Stimulated activated CD4-positive, alpha-beta T cell treated with anti-CD3 and anti-CD28 coated beads, Interleukin-2, amount 100 ng/mL, for 48 hours (primary cell): ENCODE results near the gene EN1.
A peak's percentile ranks its signal among the peaks of the same experiment; 100 is the strongest.

Experiments used
- DNase-seq, 2 donors: peaks; one replicate each; pipeline ENCODE4 v3.0.0-alpha.2; 2020

EN1 gene

DNA sequence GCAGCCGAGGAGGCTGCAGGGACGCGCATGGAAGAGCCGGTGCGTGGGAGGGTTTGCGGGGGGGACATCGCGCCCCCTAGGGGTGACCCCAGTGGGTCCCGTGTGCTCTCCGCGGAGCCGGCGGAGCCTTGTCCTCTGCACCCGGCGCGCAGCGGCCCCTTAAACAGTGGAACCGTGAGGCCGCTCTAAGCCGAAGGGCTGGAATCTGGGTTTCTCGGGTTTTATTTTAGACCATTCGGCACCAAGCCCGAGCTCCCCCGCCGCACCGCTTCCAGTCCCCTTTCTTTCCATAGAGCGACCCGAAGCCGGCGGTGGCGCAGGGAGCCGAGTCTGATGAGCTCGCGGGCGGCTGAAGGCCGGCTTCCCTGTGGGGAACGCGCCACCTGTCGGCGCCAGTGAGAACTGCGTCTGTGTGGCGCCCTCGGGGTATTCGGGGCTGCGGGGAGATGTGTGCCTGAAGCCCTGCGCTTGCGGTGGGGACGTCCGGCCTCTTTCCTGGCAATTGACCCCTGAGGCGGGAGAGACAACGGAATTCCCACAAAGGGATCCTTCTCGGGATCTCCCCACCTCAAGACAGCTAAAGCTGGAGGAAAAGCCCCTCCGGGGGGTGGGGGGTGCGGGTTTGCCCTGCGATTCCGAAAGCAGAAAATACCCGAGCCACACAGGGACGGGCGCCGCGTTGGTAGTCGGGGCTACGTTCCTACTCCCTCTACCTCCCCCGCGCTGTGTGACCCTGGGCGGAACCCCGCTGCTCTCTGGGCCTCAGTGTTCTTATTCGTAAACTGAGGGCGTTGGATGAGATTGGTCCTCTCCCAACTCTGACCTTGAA is 8.2 kb upstream of the EN1 start:
- DNase-seq, result peak; percentile 87 to 88

DNA sequence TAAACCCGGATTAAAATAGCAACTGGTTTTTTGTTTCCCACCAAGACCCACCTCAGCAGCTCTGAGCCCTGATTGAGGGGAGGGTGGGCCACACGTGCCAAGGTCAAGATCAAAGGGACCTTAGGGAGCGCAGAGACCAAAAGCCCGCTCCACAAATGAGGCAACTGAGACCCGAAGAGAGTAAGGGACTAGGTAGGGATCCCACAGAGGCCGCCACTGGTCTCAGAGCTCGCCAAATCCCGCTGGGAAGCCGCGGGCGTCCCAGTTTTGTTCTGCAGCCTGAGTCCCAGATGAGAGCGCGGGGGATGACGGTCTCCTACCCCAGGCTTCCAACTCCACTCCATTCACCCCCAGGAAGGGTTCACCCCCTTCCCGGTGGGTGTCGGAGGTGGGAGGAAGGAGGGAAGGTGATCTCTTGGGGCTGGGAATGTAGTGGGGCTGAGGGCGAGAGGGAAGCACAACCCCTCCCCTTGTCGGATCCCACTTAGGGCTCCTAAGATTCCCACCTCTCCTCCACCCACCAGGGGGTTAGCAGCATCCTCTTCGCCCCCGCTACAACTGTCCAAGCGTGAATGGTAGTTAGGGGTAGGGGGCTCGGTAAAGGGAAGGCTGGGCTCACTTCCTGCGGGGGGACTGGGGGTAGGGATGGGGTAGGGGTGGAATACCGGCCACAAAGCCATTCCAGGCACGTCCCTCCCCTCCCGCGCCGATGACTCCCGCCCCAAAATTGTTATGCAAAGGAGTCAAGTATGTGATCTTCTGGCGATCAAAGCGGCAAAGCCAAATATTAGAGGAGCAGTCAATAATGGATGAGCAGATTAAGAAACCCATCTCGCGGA is 7.3 kb upstream of the EN1 start:
- no peak for DNase-seq

DNA sequence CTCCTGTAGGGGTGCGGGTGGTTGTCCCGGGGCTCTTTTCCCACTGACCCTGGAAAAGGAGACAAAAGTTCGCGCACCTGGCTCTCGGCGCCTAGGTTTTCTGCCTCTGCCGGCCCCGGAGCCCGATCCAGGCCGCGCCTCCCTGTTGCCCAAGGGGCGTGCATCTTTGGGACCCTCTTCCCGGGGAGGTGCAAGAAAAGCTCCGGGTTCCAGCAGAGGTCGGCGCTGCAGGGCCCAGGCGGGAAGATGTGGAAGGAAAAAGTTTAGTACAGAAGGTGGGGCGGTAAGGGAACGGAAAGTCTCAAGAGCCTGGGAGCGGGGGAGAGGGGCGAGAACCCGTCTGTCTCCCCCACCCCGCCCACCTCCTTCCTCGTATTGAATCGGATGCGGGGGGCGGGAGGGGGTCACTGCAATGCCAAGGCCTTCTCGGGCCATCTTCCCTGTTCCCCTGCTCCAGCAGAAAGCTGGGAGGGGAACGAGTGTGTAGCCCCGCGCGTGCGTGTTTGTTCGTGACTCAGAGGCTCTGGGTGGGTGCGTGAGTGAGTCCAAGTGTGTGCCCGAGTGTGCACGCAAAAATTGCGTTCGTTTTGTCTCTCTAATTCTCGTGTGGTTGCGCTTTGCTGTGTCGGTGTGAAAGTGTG is 6.3 kb upstream of the EN1 start:
- no peak for DNase-seq

DNA sequence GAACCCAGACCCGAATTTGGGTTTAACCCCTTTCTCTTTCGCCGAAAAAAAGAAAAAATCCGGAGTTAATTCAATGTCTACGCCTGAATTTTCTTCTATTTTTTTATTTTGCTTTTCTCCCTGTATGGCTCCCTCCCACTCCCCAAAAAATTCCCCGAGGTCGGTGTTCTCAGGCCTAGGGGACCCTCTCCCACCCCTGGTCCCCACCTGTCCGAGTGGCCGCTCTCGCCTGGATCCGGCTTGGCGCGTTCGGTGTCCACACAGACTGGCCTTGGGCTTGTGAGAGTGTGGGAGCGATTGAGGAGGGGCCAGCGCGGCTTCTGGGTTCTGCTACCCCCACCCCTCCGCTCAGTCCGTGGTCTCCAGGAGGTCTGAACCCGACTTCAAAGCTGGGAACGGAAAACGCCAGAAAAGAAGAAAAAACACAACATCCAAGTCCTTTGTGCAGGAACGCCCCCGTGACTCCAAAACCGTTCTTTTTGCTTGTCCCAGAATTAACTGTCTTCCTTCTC is 5.7 kb upstream of the EN1 start:
- no peak for DNase-seq

DNA sequence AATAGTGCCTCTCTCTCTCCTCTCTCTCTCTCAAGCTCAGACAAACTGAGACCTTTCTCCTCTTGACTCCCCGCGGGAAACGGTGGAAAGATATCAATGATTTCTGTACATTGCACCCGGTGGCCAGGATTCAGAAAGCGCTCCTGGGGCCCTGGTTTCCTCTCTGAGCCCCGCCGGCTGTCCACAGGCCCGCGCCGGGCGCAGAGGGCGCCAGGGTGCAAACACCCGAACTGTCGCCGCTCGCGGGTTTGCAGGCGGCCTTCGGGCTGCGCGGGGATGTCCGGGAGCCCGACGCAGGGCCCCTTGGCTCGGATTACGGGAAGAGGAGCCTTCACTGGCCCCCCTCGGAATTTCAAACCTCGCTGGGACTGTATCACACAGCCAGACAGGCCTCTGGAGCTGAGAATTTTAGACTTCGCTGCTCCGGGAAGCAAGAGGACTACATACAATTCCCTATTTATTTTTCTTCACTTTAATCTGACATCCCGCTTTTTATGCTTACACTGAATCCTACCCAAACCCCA is 5.2 kb upstream of the EN1 start:
- DNase-seq, result no peak

DNA sequence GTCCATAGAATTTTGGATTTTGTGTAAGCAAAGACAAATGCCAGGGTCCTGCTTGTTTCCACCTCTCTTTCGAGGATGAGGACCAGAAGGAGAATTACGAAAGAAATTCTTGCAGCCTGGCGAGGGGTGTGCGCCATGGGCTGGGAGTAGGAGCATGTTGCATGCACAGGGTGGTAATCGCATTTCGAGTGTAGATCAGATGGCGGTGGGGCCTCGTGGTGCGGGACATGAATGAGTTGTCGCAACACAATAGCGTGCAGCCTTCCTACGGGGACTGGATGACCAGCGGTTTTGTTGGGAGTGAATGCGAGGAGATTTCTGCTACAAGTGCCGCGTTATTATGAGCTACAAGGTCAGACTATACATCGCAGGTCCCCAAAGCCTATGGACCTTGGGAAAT is 4.2 kb upstream of the EN1 start:
- DNase-seq, result no peak

DNA sequence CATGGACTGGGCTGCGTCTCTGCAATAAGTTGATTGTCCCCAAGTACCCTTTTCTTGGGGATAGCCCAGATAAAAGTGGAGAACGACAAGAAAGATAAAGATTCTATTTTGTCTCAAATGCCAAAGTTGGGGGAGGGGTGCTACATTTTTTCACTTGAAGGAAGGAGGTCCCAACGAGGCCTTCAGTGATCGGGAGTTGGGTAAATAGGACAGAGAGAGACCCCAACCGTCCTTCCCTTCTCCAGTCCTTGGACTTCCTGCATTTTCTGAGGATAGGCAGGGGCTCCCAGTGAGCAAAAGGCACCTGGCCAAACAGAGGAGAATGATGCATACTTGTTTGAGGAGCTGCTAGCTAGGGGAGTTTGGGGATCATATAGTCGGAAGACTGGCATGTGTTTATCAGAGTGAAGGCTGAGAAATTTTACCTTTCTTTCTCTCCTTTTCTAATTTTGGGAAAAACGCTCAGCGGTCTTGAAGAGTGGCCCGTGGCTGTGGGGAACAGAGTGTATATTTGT is 3.5 kb upstream of the EN1 start:
- DNase-seq, result no peak

DNA sequence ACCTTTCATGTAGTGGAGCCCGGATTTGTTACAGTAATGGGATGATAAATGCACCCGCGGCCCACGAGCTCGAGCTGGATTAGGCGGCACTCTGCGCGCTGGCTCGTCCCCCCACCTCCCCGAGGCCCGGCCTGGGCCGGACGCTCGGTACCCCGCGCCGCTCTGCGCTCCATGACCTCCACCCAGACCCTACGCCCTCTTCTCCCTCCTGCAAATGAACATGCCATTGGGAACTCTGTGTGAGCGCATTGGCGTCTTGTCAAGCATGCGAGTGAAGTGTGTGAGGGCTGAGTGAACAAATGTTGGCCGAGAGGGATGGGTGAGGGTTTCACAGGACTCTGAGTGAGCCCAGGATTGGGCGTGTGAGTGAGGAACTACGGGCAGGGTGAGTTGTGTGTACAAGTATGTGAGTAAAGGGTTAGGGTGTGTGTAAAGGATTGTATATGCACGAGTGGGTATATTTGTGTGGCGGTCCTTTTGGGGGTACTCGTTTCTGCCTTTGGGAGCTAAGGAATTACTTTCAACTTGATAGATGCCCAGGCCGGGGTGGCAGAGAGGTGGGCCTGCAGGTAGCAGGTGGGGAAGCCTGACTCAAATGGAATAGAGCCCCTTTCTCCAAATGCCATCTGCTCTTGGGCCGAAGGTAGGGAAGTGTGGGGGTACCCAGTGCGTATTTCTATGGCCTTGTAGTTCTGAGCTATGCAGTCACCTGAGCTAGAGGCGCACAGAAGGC is 2.9 kb upstream of the EN1 start:
- no peak for DNase-seq

DNA sequence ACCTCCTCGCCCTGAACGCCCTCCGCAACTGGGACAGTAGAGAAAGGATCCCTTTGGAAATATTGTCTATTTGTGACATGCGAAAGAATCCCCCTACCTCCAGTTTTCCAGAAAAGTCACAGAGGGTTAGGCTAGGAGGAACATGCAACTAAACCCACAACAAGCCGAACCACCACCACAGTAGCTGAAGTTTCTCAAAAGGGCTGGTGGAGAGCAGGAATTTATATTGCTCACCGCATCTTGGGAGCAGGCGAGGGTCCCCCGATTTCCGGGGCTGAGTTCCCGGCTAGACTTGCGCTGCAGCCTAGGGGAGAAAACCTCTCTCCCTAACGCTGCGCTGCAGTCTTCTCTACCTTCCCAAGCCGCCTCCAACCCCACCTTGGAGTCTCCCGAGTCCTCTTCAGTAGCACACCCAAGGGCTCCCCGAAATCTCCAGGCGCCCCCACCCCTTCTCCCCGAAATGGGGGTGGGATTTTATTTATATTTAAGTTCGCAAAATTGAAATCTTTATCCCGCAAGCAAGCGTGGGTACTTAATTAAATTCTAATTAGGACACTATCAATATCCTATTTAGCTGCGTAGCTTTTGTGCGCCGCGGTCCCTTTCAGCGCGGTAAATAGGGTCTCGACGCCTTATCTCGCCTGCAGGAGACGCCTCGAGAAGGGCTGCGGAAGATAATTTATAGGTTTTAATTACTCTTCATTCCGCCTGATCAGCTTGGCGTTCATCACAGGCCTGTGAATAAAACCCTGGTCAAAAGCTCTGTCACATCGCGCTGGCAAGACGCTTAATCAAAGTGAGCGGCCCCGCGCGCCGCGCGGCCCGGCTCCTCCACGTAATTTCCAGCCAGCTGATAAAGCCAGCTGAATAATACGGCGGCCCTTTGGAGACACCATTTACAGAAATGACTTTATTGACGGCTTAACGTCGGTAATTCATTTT is 2.0 kb upstream of the EN1 start:
- DNase-seq, result no peak

DNA sequence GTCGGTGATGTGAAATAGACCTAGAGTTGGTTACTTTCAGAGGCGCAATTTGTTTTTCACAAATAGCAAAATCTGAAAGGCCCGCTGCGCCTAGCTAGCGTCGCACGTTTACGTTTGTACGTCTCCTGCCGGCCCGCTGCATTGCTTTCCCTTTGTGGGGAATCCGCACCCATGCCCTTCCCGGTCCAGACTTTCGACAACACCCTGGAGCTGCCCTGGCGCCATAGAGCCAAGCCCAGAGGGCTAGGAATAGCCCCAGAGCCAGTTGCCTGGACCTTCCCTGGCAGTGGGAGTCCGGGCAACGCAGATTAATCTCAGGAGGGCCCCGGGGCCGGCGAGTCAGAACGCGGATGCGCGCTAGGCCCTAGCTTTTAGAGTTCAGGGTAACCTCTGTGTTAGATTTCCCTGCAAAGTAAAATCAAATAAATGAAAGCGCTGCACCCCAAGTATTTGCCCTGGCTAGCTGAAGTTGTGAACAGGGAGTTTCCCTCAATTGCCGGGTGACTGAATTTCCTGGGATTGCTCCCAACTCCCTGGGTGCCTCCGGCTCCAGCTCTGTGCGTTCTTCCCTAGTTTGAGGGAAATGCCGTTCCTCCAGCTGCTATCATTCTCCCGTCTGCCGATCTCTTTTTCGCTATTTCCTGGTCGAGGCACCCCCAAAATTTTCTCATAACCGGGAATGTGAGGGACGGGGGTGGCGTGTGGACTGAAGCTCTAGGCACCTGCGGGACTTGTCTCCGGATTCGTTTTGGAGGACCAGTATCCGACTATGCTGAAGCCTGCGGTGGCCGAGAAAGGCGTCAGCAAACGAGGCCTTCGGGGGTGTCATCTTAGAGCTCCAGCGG is 1.2 kb upstream of the EN1 start:
- no peak for DNase-seq

DNA sequence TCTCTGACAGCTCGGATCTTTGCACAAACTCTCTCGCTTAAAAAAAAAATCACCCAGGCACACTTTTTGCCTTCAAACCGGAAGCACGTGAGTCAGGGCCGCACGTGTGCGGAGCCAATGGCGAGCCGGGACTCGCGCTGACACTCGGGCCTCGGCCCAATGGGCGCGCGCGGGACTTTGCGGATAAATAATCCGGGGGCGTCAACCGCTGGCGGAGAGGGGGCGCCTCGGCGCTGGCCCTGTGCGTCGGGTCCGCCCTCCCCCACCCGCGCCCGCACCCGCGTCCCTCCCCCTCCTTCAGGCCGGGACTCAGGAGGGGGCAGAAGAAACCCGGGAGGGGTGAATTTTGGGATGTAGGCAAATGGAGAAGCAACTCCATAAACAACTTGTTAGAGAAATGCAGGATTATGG is 319 bp upstream of the EN1 start:
- no peak for DNase-seq

DNA sequence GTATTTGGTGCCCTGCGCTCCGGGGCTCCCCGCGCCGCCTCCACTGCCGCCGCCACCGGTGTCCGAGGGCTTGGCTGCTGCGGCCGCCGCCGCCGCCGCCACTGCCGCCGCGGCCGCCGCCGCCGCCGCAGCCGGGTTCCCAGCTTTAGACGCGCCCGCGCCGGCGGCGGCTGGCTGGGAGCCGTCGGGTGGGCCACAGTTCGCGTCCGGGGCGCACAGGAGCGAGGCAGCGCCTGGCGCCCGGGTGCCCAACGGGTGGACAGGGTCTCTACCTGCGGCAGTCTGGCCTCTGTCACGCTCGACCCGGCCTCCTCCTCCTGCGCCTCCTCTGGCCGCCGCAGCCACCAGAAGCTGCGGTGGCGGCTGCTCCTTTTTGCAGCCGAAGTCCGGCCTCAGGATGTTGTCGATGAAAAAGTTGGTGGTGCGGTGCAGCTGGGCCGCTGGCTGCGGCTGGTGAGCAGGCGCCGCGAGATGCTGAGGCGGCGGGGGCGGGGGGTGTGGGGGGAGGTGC is 951 bp downstream of the EN1 start:
- no peak for DNase-seq

DNA sequence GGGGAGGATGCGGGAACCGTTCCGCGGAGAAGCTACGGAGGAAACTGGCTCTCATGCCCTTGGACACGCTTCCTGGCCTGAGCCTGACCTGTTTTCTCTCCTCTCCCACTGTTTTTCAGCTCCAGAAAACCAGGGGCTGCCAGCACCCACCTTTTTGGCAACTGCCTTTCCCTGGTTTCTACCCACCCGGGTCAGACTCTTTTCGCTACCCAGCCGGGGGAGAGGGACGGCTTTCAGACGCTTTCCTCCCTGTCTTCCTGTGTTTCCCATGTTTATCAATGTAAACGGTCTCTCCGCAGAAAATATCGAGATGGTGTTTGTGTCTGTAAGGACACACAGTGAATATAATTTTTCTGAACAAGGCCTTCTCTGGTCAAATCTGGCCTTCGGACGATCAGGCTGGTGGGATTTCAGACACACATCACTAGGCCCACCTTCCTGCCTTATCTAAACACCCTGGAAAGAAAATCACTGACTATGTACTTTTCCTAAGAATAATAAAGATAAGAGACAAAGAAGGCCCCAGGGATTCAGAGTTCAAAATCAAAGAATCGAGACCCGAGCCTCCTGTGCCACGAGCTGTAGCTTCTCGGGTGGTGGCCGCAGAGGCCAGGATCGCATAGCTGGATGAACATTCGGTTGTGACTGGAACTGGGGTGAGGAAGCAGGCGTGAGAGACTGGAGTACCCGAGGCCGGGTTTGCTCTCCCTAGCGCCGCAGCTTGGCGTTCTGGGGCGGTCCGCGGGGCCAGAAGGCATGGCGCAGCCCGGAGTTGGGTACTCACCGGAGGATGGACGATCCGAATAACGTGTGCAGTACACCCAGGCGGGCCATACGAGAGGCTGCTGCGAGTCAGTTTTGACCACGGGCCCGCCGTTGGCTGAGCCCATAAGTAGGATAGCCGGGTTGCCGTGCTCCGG is 1.7 kb downstream of the EN1 start:
- DNase-seq, result no peak

DNA sequence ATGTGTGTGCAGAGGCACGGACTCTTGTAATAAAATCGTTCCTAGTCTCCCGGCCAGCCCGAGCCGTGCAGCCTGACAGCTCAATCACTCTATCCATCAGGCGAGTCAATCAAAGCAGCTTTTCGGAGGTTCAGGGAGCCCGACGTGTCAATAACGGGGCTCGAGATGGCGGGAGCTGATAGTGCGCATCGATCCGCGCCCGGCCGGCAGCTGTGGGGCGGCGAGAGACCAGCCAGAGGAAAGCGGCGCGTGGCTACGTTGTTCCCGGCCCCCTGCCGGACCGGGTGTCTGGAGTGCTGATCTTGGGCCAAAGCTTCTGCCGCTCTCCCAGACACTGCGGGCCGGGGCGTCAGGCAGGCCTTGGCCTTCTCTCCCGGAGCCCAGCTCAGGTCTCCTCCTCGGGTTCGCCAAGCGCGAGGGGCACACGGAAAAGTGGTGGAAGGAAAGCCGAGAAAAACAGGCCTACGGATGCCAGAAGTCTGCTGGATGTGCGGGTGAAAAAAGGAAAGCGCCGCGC is 2.4 kb downstream of the EN1 start:
- no peak for DNase-seq

DNA sequence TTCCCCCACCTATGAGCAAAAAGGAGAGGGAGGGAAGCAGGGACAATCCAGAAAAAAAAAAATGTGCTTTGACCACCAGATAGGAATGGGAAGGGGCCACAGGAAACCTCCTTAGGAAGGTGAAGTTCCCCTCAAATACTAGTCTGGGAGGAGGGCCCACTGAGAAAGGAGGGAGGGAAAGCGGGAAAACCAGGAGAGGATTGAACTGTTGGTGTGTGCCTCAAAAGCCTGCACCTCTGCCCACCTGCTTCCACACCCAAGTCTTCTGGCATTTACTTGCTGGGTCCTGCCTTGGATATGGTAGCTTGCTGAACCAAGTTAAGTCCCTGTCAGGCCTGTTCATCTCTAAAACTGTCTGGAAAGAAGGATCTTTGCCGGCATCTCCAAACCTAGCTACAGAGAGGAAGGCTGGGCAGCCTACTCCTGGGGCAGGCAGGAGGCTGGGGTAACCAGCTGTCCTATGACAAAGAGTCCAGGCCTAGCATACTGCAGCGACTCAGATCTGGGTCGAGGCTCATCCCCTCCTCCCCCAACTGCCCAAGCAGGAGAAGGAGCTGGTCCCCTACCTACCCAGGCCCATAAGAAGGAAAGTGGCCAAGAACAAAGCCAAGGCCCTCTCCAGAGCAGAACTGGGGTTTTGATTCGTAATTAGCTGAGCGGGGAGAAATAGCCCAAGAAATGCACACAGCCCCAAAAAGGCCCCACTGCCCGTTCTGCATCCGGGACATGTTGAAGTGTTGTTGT is 3.0 kb downstream of the EN1 start:
- no peak for DNase-seq

DNA sequence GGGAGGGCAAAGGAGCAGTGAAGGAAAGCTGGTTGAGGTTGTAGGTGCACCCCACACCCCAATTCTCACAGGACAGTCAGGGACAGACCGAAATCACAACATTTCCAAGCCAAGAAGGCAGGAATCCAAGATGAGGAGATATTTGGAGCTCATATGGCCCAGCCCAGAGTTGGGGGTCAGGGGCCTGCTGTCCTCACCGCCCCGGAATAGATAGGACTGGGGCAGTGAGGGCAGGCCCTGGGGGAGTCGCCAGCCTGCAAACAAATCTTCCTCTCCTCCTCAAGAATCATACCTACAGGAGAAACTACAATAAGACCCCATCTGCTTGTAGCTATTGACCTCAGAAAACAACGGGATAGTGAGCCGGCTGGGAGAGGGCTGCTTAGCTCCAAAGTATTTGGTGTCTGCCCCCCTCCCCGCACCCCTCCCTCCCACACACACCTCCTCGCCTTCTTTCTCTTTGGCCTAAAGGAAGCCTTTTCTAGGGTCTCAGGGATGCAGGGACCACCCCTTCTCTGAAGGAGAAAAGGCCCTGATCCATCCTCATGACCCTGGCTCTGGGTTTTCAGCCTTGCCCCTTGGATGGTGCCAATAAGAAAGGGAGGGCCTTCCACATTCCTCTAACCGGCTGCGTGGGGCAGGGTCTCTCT is 3.8 kb downstream of the EN1 start:
- no peak for DNase-seq
